HuH-7.5 (cell line): ENCODE measurements around the gene PCDH9.

ENCODE experiments used
- DNase-seq: peaks from one replicate; pipeline ENCODE4 v3.0.0; 2011; ENCODE audit warnings: low spot score

PCDH9 gene

DNA sequence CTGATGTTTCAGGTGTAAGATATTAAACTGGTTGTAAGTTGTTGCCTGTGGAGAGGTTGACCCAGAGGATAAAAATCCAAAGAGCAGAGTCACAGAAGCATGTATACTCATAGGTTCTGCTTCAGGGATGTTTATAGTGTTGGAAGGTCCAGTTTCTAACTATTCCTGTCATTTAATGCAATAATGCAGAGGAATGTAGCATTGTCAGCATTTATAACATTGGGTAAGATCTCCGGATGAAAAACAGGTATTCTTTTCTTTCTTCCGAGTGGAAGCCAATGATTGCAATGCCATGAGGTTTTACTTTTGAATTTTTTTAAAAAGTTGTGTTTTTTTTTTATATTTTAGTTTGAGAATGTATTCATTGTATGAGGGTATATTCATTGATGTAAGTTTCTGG, 771.0 kb downstream of the PCDH9 start:
- DNase-seq: no peak

DNA sequence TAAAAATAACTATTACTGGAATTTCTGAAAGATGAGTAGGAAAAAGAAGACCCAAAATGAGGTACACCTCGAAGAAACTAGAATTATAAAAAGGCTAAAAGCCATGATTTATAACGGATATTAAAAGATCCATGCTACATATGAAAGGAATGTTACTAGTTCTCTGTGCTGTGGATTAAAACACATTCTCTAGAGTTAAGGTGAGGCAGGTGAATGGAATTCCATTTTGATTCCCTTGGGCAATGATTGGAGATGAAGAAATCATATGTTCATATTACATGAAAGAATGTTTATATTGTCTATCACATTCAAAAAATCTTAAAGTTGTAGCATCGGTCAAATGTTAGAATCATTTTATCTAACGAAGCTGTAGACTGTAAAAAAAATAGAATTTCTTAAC, 783.7 kb downstream of the PCDH9 start:
- no peak for DNase-seq

- DNase-seq: no peak
These were observed 786.2 kb downstream of the PCDH9 start for GRCh38 chr13:66443926-66444325.

GRCh38 chr13:66440938-66441337, 789.2 kb downstream of the PCDH9 start:
- DNase-seq: no peak

- DNase-seq: no peak
These were observed 799.4 kb downstream of the PCDH9 start for GRCh38 chr13:66430728-66431127.

DNA sequence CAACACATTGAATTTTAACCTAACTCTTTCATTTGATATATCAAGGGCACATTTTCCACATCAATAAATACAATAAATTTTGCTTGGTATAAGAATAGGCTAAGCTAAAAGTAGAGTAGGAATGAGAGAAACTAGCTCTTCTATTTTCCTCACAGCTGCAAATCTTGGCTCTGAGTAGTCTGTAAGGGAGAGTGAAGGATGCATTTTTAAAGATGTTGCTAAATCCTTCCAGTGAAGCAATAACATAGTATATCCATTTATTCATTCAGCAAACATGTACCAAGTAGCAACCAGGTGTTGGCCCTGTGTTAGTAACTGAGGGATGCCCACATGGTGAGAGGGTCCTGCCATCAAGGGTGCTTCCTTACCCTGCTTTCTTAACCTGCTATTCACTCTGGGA, 799.9 kb downstream of the PCDH9 start:
- no peak for DNase-seq

DNA sequence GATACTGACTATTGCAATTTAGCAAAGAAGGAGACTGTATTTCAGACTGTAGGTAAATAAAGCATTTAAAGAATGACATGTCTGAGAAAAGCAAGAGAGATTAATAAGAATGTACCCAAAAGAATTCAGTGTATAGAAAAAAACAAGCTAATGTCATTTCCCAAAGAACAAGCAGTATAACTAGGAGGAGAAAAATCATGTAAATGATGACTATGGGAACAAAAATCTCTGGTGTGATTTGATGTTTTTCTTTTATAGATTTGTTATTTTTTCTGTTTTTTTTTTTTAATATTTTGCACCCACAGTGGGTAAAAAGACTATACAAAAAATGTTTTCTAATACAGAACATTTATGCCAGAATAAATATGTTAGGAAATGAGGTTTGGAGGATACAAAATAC, 801.0 kb downstream of the PCDH9 start:
- no peak for DNase-seq

DNA sequence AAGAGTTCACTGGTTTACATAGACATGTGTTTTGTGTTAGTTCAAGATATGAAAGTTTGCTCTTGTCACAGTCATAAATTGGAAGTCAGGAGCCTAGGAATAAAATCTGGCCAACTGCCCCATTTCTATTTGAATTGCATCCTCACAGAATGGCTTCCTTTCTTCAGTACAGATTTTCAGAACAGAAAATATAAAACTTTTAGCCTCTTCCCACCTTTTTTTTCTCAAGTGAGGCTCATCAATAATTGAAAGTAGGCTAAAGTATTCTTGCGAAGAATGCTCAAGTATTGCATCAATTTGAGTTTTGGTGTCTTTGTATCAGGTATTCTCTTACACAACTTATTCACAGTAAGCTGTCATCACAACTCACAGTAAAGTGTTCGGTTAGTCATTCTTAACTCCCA, 802.7 kb downstream of the PCDH9 start:
- DNase-seq: no peak

GRCh38 chr13:66425741-66426140, 804.4 kb downstream of the PCDH9 start:
- DNase-seq: no peak

DNA sequence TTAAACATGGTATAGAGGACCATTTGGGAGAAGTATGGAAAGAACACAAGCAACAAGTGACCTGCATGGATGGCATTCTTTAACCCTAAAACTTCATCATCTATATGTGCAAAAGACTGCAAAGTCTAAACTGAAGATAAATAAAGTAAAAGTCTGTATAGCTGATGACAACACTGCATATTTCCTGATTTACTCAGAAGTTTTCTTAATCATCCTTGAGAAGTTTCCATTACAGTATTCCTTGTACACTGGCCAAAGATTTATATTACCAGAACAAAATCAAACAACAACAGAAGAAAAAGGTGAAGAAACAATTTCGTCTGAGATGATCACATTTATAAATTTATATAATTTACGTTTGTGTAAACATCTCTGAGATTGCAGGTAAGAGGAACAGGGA, 805.7 kb downstream of the PCDH9 start:
- DNase-seq: no peak

- DNase-seq: no peak
These were observed 814.7 kb downstream of the PCDH9 start for GRCh38 chr13:66415444-66415843.

- no peak for DNase-seq
These were observed 815.9 kb downstream of the PCDH9 start for GRCh38 chr13:66414066-66414800.

GRCh38 chr13:66410314-66410713, 819.8 kb downstream of the PCDH9 start:
- DNase-seq: no peak

DNA sequence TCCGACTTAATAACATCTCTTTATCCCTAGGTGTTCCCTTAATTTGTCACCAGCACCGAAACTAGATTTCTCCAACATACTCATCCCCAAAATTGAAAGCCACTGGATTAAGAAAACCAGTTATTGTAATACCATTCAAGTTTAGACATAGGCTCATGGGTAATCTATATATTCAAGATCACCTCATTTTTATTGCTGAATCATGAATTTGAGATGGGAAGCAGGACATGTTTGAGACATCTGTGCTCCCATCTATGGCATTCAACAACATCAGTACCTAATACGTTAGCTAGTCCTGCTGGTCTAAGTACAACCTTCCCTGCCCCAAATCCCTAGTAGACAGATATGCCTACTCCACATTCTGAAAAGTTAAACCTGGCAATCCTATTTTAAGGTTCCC, 820.6 kb downstream of the PCDH9 start:
- DNase-seq: no peak

DNA sequence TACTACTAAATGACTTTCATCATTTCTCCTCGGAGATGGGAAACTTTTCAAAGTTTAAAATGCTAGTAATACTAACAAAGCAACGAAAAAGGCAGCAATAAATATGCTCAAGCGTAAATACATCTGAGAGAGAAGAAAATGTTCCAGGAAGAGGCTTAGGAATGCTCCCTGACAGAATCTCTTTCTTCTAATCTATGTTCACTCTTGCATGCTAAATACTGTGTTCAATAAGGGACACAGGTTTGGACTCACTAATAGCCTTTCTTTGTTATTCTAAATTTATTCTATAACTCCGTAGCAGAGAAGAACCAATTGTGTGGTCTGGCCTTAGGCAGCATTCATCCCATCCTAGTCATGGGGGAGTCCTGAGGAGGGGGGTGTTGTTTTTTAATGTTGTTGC, 823.0 kb downstream of the PCDH9 start:
- DNase-seq: no peak

GRCh38 chr13:66405908-66406802, 824.0 kb downstream of the PCDH9 start:
- DNase-seq: no peak

GRCh38 chr13:66402546-66402945, 827.6 kb downstream of the PCDH9 start:
- no peak for DNase-seq

DNA sequence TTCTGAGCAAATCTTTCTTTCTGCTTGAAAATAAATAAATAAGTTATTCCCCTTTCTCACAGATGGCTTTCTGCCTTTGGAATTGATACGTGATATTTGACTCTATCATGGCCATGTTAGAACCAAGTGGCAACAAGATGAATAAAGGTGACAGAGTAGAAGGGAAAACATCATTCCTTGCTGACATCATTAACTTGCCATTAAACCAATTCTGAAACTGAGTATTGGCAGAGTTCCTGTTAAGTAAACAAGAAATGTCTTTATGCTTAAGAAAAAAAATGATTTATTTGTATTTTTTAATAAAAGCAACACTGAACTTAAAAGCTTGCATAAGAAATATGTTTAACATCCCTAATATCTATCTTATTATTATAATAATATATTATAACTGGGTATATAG, 828.1 kb downstream of the PCDH9 start:
- no peak for DNase-seq

GRCh38 chr13:66400292-66400691, 829.8 kb downstream of the PCDH9 start:
- no peak for DNase-seq

DNA sequence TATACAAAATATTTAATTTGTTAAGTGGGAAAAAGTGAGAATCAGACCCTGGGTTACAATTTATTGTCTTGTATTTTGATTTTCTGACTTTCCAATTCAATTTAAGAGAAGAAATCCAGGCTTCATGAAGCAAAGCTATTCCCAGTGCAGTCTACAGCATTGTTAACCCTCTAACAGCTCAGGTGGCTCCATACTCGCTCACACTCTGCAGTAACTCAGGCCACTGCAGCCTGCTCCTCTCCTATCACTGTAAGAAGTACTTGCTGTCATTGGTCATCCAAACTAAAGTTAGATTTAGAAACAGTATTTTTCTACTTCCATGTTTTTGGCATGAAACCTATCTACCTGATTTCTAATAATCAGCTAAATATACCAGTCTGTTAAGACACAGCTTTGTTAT, 830.3 kb downstream of the PCDH9 start:
- no peak for DNase-seq

- DNase-seq: no peak
These were observed 833.0 kb downstream of the PCDH9 start for GRCh38 chr13:66397133-66397532.

DNA sequence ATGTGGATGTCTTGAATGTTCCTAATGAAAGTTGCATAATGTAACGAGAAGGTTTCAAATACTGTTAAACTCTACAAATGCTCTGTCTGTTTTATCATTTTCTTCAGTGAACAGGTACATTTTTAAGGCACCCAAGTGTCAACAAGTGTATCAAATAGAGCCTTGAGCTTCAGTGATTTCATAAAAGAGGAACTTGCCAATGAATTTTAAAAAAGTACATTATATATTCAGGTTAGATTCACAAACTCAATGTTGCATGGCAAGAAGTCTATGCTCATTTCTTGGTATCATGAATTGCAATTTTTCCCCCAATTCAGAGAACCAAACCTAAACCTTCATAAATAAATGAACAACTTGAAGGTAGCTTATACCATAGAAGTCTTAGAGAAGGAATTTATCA, 838.8 kb downstream of the PCDH9 start:
- DNase-seq: no peak

DNA sequence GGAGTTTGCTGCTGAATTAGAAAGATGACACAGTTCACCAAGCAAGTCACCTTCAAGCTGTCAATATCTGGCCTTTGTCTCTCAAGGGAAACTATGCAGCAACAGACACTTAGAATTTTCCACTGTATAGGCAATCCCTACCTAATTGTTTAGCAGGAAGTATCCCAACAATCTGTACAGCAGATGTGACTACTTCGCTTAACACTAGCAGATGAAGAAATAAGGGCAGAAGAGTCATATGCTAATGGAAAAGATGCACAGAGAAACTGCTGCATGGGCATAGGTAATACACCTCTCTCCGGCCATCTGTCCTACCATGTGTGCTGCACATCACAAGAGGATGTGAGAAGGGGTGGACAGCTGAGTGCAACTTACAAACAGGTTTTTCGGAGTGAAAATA, 851.2 kb downstream of the PCDH9 start:
- no peak for DNase-seq

- DNase-seq: no peak
These were observed 852.6 kb downstream of the PCDH9 start for GRCh38 chr13:66377569-66377968.
